Dendritic cell treated with granulocyte-macrophage colony-stimulating factor and Interleukin-4, amounts not matched to agents 40 ng/mL and 50 ng/mL, for 4 days (primary cell): Measurements from ENCODE around the gene IFT81.

Source experiments
- H3K27ac Mint-ChIP-seq: one replicate; pipeline ENCODE4 v1.8.0; 2022; ENCODE audit warnings: mild to moderate bottlenecking, mixed read lengths
- H3K27me3 Mint-ChIP-seq: one replicate; pipeline ENCODE4 v1.8.0; 2022; ENCODE audit warnings: mild to moderate bottlenecking, mixed read lengths
- H3K36me3 Mint-ChIP-seq: one replicate; pipeline ENCODE4 v1.8.0; 2022; ENCODE audit warnings: low read depth, mixed read lengths
- H3K4me1 Mint-ChIP-seq: one replicate; pipeline ENCODE4 v1.8.0; 2022; ENCODE audit warnings: low read depth, mixed read lengths
- H3K4me3 Mint-ChIP-seq: one replicate; pipeline ENCODE4 v1.8.0; 2022; ENCODE audit warnings: mild to moderate bottlenecking, moderate library complexity, mixed read lengths
- H3K9me3 Mint-ChIP-seq: one replicate; pipeline ENCODE4 v1.8.0; 2022; ENCODE audit warnings: mixed read lengths
- intact Hi-C: fragments of 100-400 bp; cut with micrococcal nuclease; formaldehyde crosslinking; loops from one replicate; pipeline ENCODE4 v1.15.0; 2022

The IFT81 gene

GRCh38 chr12:110258466-110258865, 134.3 kb downstream of the IFT81 start:
- Mint-ChIP-seq H3K36me3 (no peaks in the 10 kb centered on the region), H3K9me3 (no peaks in the 10 kb centered on the region), H3K4me1 (peaks cover 26% of the 10 kb centered on the region), H3K27me3 (no peaks in the 10 kb centered on the region), H3K4me3 (no peak overlapping the region), H3K27ac (peak overlapping the region; percentile 85)
- intact Hi-C loops, result no loop called here

DNA sequence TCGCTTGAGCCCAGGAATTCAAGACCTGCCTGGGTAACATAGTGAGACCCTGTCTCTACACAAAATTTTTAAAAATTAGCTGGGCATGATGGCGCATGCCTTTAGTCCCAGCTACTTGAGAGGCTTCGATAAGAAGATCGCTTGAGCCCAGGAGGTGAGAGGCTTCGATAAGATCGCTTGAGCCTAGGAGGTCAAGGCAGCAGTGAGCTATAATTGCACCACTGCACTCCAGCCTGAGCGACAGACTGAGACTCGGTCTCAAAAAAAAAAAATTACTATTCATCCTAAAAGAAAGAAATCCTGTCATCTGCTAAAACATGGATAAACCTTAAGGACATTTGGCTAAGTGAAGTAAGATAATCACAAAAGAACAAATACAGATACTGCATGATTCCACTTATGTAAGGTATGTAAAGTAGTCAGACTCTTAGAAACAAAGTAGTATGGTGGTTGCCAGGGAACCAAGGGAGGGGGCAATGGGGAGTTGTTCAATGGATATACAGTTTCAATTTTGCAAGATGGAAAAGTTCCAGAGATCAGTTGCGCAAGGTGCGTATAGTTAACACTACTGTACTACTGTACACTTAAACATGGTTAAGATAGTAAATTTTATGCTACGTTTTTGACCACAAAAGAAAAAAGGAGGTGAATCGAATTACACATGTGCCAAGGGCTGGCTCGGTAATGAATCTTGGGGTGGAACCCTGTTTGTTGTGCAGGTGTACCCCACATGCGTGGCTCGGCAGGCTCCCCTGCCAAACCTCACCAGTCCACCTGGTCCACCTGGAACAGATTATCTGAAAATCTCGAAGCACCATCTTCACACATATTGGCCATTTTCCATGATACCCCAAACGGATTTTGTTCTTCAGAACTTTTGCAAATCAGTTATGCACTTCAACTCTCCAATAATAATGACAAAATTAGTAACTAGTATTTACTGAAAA, 138.6 kb downstream of the IFT81 start:
- H3K27me3 Mint-ChIP-seq, result no peaks in the 10 kb centered on the region
- intact Hi-C loops, result no loop called here
- H3K9me3 Mint-ChIP-seq, result no peaks in the 10 kb centered on the region
- H3K4me1 Mint-ChIP-seq, result peaks cover 21% of the 10 kb centered on the region
- H3K27ac Mint-ChIP-seq, result no peak overlapping the region
- no peak overlapping the region for H3K4me3 Mint-ChIP-seq
- no peaks in the 10 kb centered on the region for H3K36me3 Mint-ChIP-seq

DNA sequence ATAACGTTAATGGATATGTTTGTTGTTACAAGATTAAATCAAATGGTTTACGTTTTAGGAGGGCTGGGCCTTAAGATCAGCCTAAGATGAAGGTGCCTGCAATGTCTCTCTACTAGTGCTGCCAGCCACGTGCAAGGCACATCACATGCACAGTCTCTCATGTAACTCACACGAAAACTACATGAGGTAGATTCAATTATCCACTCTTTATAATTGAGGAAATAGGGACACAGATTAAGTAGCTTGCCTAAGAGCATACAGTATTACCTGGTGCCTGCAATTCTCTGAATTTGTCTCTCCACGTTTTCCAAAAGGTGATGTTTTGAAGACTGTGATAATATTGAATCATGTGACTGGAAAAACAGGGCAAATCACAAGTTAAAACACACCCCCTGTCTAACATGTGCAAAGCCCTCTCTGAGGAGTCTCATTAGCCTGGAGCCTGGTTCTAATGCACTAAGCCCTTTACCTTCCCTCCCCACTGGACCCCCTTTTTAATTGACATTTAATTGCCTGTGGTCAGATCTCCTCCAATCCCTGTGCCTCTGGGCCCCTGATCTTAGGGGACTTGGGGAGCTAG, 142.3 kb downstream of the IFT81 start:
- Mint-ChIP-seq H3K9me3 (no peaks in the 10 kb centered on the region), H3K4me1 (peaks cover 37% of the 10 kb centered on the region), H3K27me3 (peaks cover 6% of the 10 kb centered on the region), H3K36me3 (no peaks in the 10 kb centered on the region), H3K27ac (peak overlapping the region; percentile 55), H3K4me3 (no peak overlapping the region)
- intact Hi-C loops, result no loop called here

DNA sequence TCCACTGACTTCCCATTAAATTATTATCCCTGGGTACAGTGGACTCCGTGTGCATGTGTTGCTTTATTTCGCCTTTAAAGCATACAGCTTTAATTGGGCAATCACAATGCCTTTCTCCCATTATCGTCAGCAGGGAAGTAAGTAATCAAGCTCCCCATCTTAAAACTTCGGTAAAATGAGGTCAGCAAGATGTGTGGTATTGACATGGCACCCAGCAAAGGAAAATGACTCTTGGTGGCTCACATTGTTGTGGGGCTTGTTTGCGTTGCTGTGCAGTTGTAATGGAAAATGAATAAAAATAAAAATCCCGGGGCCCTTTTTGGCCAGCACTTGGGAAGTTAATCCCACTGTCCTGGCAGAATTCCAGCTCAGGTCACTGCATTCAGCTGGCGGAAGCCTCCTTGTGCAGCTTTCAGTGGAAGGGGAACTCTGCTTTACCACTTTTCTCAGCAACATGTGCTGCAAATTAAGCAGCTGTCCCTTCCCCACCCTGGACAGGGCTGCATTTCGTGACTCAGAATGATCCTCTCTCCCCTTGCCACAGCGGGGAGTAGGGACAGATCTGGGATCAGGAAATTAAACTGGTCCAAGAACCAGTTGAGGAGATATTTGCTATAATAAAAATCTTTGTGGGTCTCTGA, 142.9 kb downstream of the IFT81 start:
- Mint-ChIP-seq H3K27ac (peak overlapping the region; percentile 55), H3K4me3 (no peak overlapping the region), H3K4me1 (peaks cover 37% of the 10 kb centered on the region), H3K9me3 (no peaks in the 10 kb centered on the region), H3K27me3 (peaks cover 6% of the 10 kb centered on the region), H3K36me3 (no peaks in the 10 kb centered on the region)
- intact Hi-C loops, result no loop called here
